K562 (cell line): ENCODE data around the gene NDUFA13. TPM values are rescaled to one million over a fixed set of nuclear protein-coding genes. Genes with fewer than 3 reads are reported as not detected.

ENCODE experiments used
- ATF3 ChIP-seq, 2 experiments: fragments of 450-650 bp in 1 of 2; sonication (generic) in 1 of 2; formaldehyde crosslinking in 1 of 2; IDR thresholded peaks in 1 of 2; conservative IDR thresholded peaks in 1 of 2; 2 replicates each; pipeline versions ENCODE4 v1.6.1 to v1.8.1; 2016 to 2023; ENCODE audit warnings: mild to moderate bottlenecking in 2 of 2, moderate library complexity in 2 of 2, inconsistent platforms in 1 of 2, missing genetic modification reagents in 1 of 2
- ATF7 ChIP-seq: fragments of 450-650 bp; IDR thresholded peaks from 2 replicates; pipeline ENCODE4 v1.7.1; 2014; ENCODE audit warnings: mild to moderate bottlenecking, moderate library complexity
- CBX3 ChIP-seq, 2 experiments: IDR thresholded peaks; 1 replicate in 1 of 2; 2 replicates in 1 of 2; pipeline ENCODE4 v1.6.1; 2012; ENCODE audit warnings: inconsistent platforms in 2 of 2, low read length in 2 of 2, borderline replicate concordance in 1 of 2, control low read depth in 1 of 2
- ETV5 ChIP-seq: sonication (generic); formaldehyde crosslinking; IDR thresholded peaks from 2 replicates; pipeline ENCODE4 v1.4.0; 2020; ENCODE audit warnings: low read depth, mild to moderate bottlenecking, missing genetic modification reagents
- FOXK1 ChIP-seq: sonication (generic); formaldehyde crosslinking; IDR thresholded peaks from 2 replicates; pipeline ENCODE4 v1.8.0; 2022; ENCODE audit warnings: missing genetic modification reagents, mild to moderate bottlenecking, borderline replicate concordance
- HMG20A ChIP-seq: fragments of 450-650 bp; formaldehyde crosslinking; conservative IDR thresholded peaks from 2 replicates; pipeline ENCODE4 v1.4.0; 2020; ENCODE audit warnings: mild to moderate bottlenecking, mixed read lengths
- MEF2A ChIP-seq: IDR thresholded peaks from 2 replicates; pipeline ENCODE4 v1.6.1; 2011; ENCODE audit warnings: low read depth, mild to moderate bottlenecking, low read length, moderate library complexity; ENCODE audit not compliant: control insufficient read depth
- NRF1 ChIP-seq, 2 experiments: fragments of 450-650 bp; IDR thresholded peaks in 1 of 2; conservative IDR thresholded peaks in 1 of 2; 2 replicates each; pipeline ENCODE4 v1.6.1; 2014; ENCODE audit warnings: mild to moderate bottlenecking in 2 of 2
- POLR2AphosphoS5 ChIP-seq: IDR thresholded peaks from 2 replicates; pipeline ENCODE4 v1.6.1; 2011; ENCODE audit warnings: mild to moderate bottlenecking, low read depth, low read length, moderate library complexity; ENCODE audit not compliant: control insufficient read depth, insufficient read depth
- YBX1 ChIP-seq: fragments of 450-650 bp; IDR thresholded peaks from 2 replicates; pipeline ENCODE4 v1.7.1; 2016; ENCODE audit warnings: mild to moderate bottlenecking
- YY1 ChIP-seq, 3 experiments: IDR thresholded peaks; 2 replicates each; pipeline ENCODE4 v1.6.1; 2011; ENCODE audit warnings: low read length in 2 of 3, mild to moderate bottlenecking in 2 of 3, moderate library complexity in 2 of 3, borderline replicate concordance in 1 of 3, control low read depth in 1 of 3, low read depth in 1 of 3; ENCODE audit not compliant: insufficient read depth in 3 of 3, insufficient replicate concordance in 2 of 3, control insufficient read depth in 1 of 3, insufficient read length in 1 of 3; ENCODE audit errors: extremely low read depth in 1 of 3
- ZKSCAN8 ChIP-seq: fragments of 200-800 bp; sonication (Bioruptor generic); IDR thresholded peaks from 2 replicates; pipeline ENCODE4 v1.6.1; 2016; ENCODE audit warnings: missing genetic modification characterization, missing compliant biosample characterization
- ZNF133 ChIP-seq: fragments of 250-450 bp; sonication (Bioruptor Pico); IDR thresholded peaks from 2 replicates; pipeline ENCODE4 v1.4.0; 2020; ENCODE audit warnings: mild to moderate bottlenecking
- ZNF444 ChIP-seq: fragments of 250-450 bp; sonication (Bioruptor Pico); IDR thresholded peaks from 2 replicates; pipeline ENCODE4 v1.4.0; 2020; ENCODE audit warnings: mild to moderate bottlenecking, moderate library complexity
- polyA plus RNA-seq, 8 experiments: library from polyadenylated mRNA; depleted of rRNA in 4 of 8; stranded (reverse) in 5 of 8; unstranded in 3 of 8; fragments of >200 nt; fragmentation: Nextera tagmentation in 2 of 8; fragmentation: Illumina TruSeq in 1 of 8; extraction: Ambion mirVana in 2 of 8; extraction: Trizol in 1 of 8; gene quantifications; 2 replicates each; pipeline versions ENCODE4 v1.2.1 to v1.2.3, GENCODE V29; 2011 to 2014; ENCODE audit warnings: inconsistent platforms in 1 of 8, missing spikeins in 1 of 8
- total RNA-seq, 7 experiments: library from RNA; depleted of rRNA in 6 of 7; stranded (reverse); fragments of >200 nt in 6 of 7; fragmentation: Illumina TruSeq in 2 of 7; extraction: Trizol in 2 of 7; gene quantifications; 2 replicates each; pipeline versions ENCODE4 v1.2.1 to v1.2.3, GENCODE V29; 2011 to 2021; ENCODE audit warnings: low replicate concordance in 1 of 7
- TF ChIP-seq, protein P1 (sequence below): fragments of 250-450 bp; sonication (Bioruptor Pico); IDR thresholded peaks from 2 replicates; pipeline ENCODE4 v1.4.0; 2020; ENCODE audit warnings: mild to moderate bottlenecking, moderate library complexity
- TF ChIP-seq, protein P2 (sequence below): fragments of 450-650 bp; formaldehyde crosslinking; IDR thresholded peaks from 2 replicates; pipeline ENCODE4 v1.4.0; 2020; ENCODE audit warnings: mild to moderate bottlenecking, moderate library complexity
- TF ChIP-seq, protein P3 (sequence below), 2 experiments: IDR thresholded peaks; 2 replicates each; pipeline ENCODE4 v1.6.1; 2011; ENCODE audit warnings: borderline replicate concordance in 1 of 2, control low read depth in 1 of 2, low read depth in 1 of 2, low read length in 1 of 2, mild to moderate bottlenecking in 1 of 2, mixed read lengths in 1 of 2, moderate library complexity in 1 of 2; ENCODE audit not compliant: insufficient read depth in 1 of 2, insufficient read length in 1 of 2, poor library complexity in 1 of 2, severe bottlenecking in 1 of 2; ENCODE audit errors: extremely low read depth in 1 of 2

The NDUFA13 gene
- total and polyA plus RNA-seq, 9 of the 15 experiments (the other 6 are each of a cell fraction or from before 2014, with no cell fraction given) = 146 to 596 (median 429) TPM

DNA sequence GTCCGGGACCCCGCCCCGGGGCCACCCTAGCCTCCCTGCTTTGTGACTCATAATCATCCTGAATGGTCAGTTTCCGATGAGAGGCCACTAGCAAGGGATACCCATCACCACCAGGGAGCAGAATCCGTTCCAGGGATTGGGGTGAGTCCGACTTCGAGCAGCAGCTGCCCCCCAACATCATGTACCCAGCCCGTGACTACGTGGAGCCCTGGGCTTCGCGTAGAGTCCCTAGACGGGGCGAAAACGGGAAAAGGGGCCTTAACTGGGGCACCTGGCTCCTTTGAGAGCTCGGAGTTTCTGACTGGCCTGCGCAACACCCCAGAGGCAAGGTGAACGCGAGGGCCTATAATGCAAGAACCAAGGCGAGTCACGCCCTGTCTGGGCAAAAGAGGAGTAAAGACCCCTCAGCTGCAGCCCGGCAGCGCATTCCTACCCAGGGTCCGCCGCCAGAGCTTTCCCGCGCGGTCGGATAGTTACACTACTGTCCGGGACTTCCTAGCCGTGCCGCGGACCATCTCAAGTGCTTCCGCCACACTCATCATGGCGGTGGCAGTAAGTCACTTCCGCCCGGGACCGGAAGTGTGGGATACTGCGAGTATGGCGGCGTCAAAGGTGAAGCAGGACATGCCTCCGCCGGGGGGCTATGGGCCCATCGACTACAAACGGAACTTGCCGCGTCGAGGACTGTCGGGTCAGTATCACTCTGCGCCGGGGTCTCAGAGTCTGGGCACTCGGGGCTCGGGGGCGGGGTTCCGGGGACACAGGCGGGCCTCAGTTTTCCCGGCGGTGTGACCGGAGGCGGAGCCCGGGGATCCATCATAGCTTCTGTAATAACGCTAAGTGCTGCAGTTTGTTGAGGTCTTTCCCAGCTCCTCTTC, at the start of gene NDUFA13 (continued):
- TF ChIP-seq, protein P1, sequence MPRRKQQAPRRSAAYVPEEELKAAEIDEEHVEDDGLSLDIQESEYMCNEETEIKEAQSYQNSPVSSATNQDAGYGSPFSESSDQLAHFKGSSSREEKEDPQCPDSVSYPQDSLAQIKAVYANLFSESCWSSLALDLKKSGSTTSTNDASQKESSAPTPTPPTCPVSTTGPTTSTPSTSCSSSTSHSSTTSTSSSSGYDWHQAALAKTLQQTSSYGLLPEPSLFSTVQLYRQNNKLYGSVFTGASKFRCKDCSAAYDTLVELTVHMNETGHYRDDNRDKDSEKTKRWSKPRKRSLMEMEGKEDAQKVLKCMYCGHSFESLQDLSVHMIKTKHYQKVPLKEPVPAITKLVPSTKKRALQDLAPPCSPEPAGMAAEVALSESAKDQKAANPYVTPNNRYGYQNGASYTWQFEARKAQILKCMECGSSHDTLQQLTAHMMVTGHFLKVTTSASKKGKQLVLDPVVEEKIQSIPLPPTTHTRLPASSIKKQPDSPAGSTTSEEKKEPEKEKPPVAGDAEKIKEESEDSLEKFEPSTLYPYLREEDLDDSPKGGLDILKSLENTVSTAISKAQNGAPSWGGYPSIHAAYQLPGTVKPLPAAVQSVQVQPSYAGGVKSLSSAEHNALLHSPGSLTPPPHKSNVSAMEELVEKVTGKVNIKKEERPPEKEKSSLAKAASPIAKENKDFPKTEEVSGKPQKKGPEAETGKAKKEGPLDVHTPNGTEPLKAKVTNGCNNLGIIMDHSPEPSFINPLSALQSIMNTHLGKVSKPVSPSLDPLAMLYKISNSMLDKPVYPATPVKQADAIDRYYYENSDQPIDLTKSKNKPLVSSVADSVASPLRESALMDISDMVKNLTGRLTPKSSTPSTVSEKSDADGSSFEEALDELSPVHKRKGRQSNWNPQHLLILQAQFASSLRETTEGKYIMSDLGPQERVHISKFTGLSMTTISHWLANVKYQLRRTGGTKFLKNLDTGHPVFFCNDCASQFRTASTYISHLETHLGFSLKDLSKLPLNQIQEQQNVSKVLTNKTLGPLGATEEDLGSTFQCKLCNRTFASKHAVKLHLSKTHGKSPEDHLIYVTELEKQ (CRISPR knock-in tag) = no peak
- TF ChIP-seq HMG20A (CRISPR knock-in tag) (no peak), NRF1 (conservative IDR thresholded peaks at IDR 0.05 in 1 of 2, IDR thresholded peaks at IDR 0.05 in 1 of 2) (peak; percentile 66 to 74), FOXK1 (0 out of 2 replicates have a peak, but pooled peaks have one; percentile 16), CBX3 (IDR thresholded peaks at IDR 0.05; ENCODE audit: borderline replicate concordance in 1 of 2, low read length in 2 of 2) (peak in 1 of 2 experiments; percentile 27; a peak in 1 of 3 replicates), ATF3 (IDR thresholded peaks at IDR 0.05) (0 out of 2 replicates have a peak, but pooled peaks have one; percentile 6), ATF3 (CRISPR knock-in tag; conservative IDR thresholded peaks at IDR 0.05) (no peak), ETV5 (CRISPR knock-in tag) (peak; percentile 93), ZNF444 (CRISPR knock-in tag) (no peak), ZKSCAN8 (CRISPR knock-in tag) (no peak), YBX1 (no peak), ZNF133 (CRISPR knock-in tag) (no peak), MEF2A (no peak), YY1 (IDR thresholded peaks at IDR 0.05; ENCODE audit: borderline replicate concordance in 1 of 3, control insufficient read depth in 1 of 3, extremely low read depth in 1 of 3, insufficient read depth in 3 of 3, insufficient read length in 1 of 3, insufficient replicate concordance in 2 of 3, low read depth in 1 of 3, low read length in 2 of 3) (peak; percentile 99 to 100 (median 100)), POLR2AphosphoS5 (peak; percentile 95), ATF7 (peak; percentile 69)
- TF ChIP-seq, protein P2, sequence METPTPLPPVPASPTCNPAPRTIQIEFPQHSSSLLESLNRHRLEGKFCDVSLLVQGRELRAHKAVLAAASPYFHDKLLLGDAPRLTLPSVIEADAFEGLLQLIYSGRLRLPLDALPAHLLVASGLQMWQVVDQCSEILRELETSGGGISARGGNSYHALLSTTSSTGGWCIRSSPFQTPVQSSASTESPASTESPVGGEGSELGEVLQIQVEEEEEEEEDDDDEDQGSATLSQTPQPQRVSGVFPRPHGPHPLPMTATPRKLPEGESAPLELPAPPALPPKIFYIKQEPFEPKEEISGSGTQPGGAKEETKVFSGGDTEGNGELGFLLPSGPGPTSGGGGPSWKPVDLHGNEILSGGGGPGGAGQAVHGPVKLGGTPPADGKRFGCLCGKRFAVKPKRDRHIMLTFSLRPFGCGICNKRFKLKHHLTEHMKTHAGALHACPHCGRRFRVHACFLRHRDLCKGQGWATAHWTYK (CRISPR knock-in tag) = 0 out of 2 replicates have a peak, but pooled peaks have one; percentile 51
- TF ChIP-seq, protein P3, sequence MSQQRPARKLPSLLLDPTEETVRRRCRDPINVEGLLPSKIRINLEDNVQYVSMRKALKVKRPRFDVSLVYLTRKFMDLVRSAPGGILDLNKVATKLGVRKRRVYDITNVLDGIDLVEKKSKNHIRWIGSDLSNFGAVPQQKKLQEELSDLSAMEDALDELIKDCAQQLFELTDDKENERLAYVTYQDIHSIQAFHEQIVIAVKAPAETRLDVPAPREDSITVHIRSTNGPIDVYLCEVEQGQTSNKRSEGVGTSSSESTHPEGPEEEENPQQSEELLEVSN (IDR thresholded peaks at IDR 0.05; ENCODE audit: borderline replicate concordance in 1 of 2, extremely low read depth in 1 of 2, insufficient read depth in 1 of 2, insufficient read length in 1 of 2, low read depth in 1 of 2, low read length in 1 of 2, poor library complexity in 1 of 2, severe bottlenecking in 1 of 2) = peak; percentile 84 to 86
